HCT116 (cell line): Measurements from ENCODE around the gene SLC25A39. TPM values are rescaled to one million over a fixed set of nuclear protein-coding genes. Genes with fewer than 3 reads are reported as not detected.

Experiments used
- ATAC-seq: fragments of 200-7000 bp; cut with Tn5 transposase; 2 replicates; pipeline ENCODE4 v1.9.1; 2020; ENCODE audit warnings: mild to moderate bottlenecking, moderate library complexity
- BruUV-seq: library from RNA; stranded (reverse); fragments of 400-500 nt; replicated peaks from 2 replicates; lab custom pipeline; 2021; lab: Mats Ljungman, UMichigan
- CTCF ChIA-PET: fragments of 300-600 bp; sonication (Branson Sonifier 250); formaldehyde crosslinking; loops from one replicate; lab custom pipeline; 2021; ENCODE audit warnings: antibody characterized with exemption; lab: Charles Lee
- POLR2A ChIA-PET: fragments of 300-600, 350-600 bp; sonication (Branson Sonifier 250); formaldehyde crosslinking; loops from one replicate; lab custom pipeline; 2021; ENCODE audit warnings: antibody characterized with exemption; lab: Charles Lee
- RAD21 ChIA-PET, 2 experiments: fragments of 300-600 bp; sonication (Branson Sonifier 250); formaldehyde crosslinking; loops; one replicate each; lab custom pipeline; 2023; ENCODE audit warnings: low total read pairs in 2 of 2; ENCODE audit not compliant: uncharacterized antibody in 2 of 2, unreplicated experiment in 2 of 2, low non-redundant PET in 1 of 2; lab: Charles Lee
- DNase-seq: peaks from one replicate; pipeline ENCODE4 v3.0.0-alpha.2; 2010; ENCODE audit warnings: low read depth, low spot score
- H2AFZ ChIP-seq: fragments of 200-600 bp; shearing (Covaris generic), sonication (generic); 2 replicates; pipeline ENCODE4 v1.6.1; 2017; ENCODE audit warnings: low read depth, mixed run types, mixed read lengths, antibody characterized with exemption, low read length; ENCODE audit not compliant: poor library complexity, severe bottlenecking
- H3K27ac ChIP-seq: 2 replicates; pipeline ENCODE4 v1.5.1; 2012; ENCODE audit warnings: low read depth, low read length
- H3K27me3 ChIP-seq: fragments of 200-600 bp; sonication (generic); 2 replicates; pipeline ENCODE4 v1.6.1; 2016; ENCODE audit warnings: mixed run types, low read length, mixed read lengths; ENCODE audit not compliant: insufficient read depth
- H3K36me3 ChIP-seq, 2 experiments: fragments of 200-500 bp in 1 of 2; fragments of 200-600 bp in 1 of 2; sonication (Bioruptor generic) in 1 of 2; sonication (generic) in 1 of 2; 2 replicates each; pipeline versions ENCODE4 v1.5.1 to v1.6.1; 2014 to 2016; ENCODE audit warnings: low read length in 2 of 2, inconsistent platforms in 1 of 2, mixed read lengths in 1 of 2, mixed run types in 1 of 2; ENCODE audit not compliant: insufficient read depth in 2 of 2, control insufficient read depth in 1 of 2
- H3K4me1 ChIP-seq, 2 experiments: fragments of 200-600 bp in 1 of 2; sonication (generic) in 1 of 2; 2 replicates each; pipeline versions ENCODE4 v1.5.1 to v1.6.1; 2012 to 2017; ENCODE audit warnings: low read length in 2 of 2, inconsistent platforms in 1 of 2, mild to moderate bottlenecking in 1 of 2, mixed read lengths in 1 of 2, mixed run types in 1 of 2, moderate library complexity in 1 of 2; ENCODE audit not compliant: insufficient read depth in 2 of 2, control insufficient read depth in 1 of 2
- H3K4me2 ChIP-seq: fragments of 200-600 bp; sonication (generic); 2 replicates; pipeline ENCODE4 v1.6.1; 2017; ENCODE audit warnings: mixed run types, low read length, mixed read lengths
- H3K4me3 ChIP-seq, 2 experiments: fragments of 200-600 bp in 1 of 2; sonication (generic) in 1 of 2; replicated peaks in 1 of 2; 2 replicates each; pipeline ENCODE4 v1.5.1; 2011 to 2016; ENCODE audit warnings: low read length in 2 of 2, control low read depth in 1 of 2, low read depth in 1 of 2, mild to moderate bottlenecking in 1 of 2, mixed read lengths in 1 of 2, mixed run types in 1 of 2
- H3K79me2 ChIP-seq: fragments of 200-600 bp; sonication (generic); 2 replicates; pipeline ENCODE4 v1.6.1; 2017; ENCODE audit warnings: mild to moderate bottlenecking, mixed run types, low read length, moderate library complexity, mixed read lengths; ENCODE audit not compliant: insufficient read depth
- H3K9ac ChIP-seq: fragments of 200-600 bp; sonication (generic); 2 replicates; pipeline ENCODE4 v1.6.1; 2016; ENCODE audit warnings: low read length, mixed read lengths
- H3K9me2 ChIP-seq: fragments of 200-600 bp; sonication (generic), shearing (Covaris generic); 2 replicates; pipeline ENCODE4 v1.6.1; 2017; ENCODE audit warnings: mixed run types, mild to moderate bottlenecking, moderate library complexity; ENCODE audit not compliant: insufficient read depth
- H3K9me3 ChIP-seq, 2 experiments: fragments of 200-500 bp in 1 of 2; fragments of 200-600 bp in 1 of 2; sonication (Bioruptor generic) in 1 of 2; sonication (generic) in 1 of 2; 2 replicates each; pipeline ENCODE4 v1.6.1; 2014 to 2017; ENCODE audit warnings: low read length in 2 of 2, mixed read lengths in 2 of 2, inconsistent platforms in 1 of 2, low read depth in 1 of 2, mild to moderate bottlenecking in 1 of 2, mixed run types in 1 of 2, moderate library complexity in 1 of 2; ENCODE audit not compliant: control insufficient read depth in 1 of 2, insufficient read depth in 1 of 2
- H4K20me1 ChIP-seq: fragments of 200-600 bp; sonication (generic), shearing (Covaris generic); 2 replicates; pipeline ENCODE4 v1.6.1; 2017; ENCODE audit warnings: mixed run types, mild to moderate bottlenecking, moderate library complexity; ENCODE audit not compliant: insufficient read depth
- ATF3 ChIP-seq: IDR thresholded peaks from 2 replicates; pipeline ENCODE4 v1.6.1; 2012
- CEBPB ChIP-seq: IDR thresholded peaks from 2 replicates; pipeline ENCODE4 v1.6.1; 2012; ENCODE audit warnings: low read depth
- ELF1 ChIP-seq: IDR thresholded peaks from 2 replicates; pipeline ENCODE4 v1.6.1; 2012; ENCODE audit warnings: low read depth, borderline replicate concordance
- EZH2phosphoT487 ChIP-seq: fragments of 200-600 bp; IDR thresholded peaks from 2 replicates; pipeline ENCODE4 v1.6.1; 2018; ENCODE audit warnings: antibody characterized with exemption, borderline replicate concordance
- JUND ChIP-seq: IDR thresholded peaks from 2 replicates; pipeline ENCODE4 v1.6.1; 2012
- POLR2A ChIP-seq: IDR thresholded peaks from 2 replicates; pipeline ENCODE4 v1.7.0; 2011; ENCODE audit warnings: borderline replicate concordance; ENCODE audit not compliant: insufficient read depth, insufficient read length; ENCODE audit errors: extremely low read depth
- POLR2AphosphoS5 ChIP-seq: IDR thresholded peaks from 2 replicates; pipeline ENCODE4 v1.6.1; 2011; ENCODE audit warnings: mild to moderate bottlenecking, low read depth, low read length, moderate library complexity
- RAD21 ChIP-seq: IDR thresholded peaks from 2 replicates; pipeline ENCODE4 v1.6.1; 2012; ENCODE audit warnings: low read depth, mild to moderate bottlenecking
- TCF7L2 ChIP-seq: IDR thresholded peaks from 2 replicates; pipeline ENCODE4 v1.7.0; 2011; ENCODE audit warnings: borderline replicate concordance, inconsistent platforms; ENCODE audit not compliant: insufficient read depth, insufficient read length; ENCODE audit errors: extremely low read depth
- YY1 ChIP-seq: IDR thresholded peaks from 2 replicates; pipeline ENCODE4 v1.6.1; 2011; ENCODE audit warnings: low read length, low read depth, moderate library complexity, mild to moderate bottlenecking; ENCODE audit not compliant: insufficient replicate concordance; ENCODE audit errors: extremely low read depth
- ZFX ChIP-seq: fragments of 450-650 bp; IDR thresholded peaks from 2 replicates; pipeline ENCODE4 v1.6.1; 2017
- ZNF274 ChIP-seq: fragments of 200-500 bp; sonication (Bioruptor generic); IDR thresholded peaks from 2 replicates; pipeline ENCODE4 v1.6.1; 2014; ENCODE audit warnings: mild to moderate bottlenecking, low read depth, low read length, inconsistent platforms
- intact Hi-C: fragments of 100-400 bp; cut with micrococcal nuclease; formaldehyde crosslinking; loops from 2 replicates; pipeline ENCODE4 v1.10.0; 2022
- total RNA-seq: library from RNA; stranded (reverse); gene quantifications from one replicate; pipeline ENCODE4 v1.2.1, GENCODE V29; 2021; ENCODE audit not compliant: unreplicated experiment
- TF ChIP-seq, protein P1 (sequence below), 3 experiments: fragments of 200-600 bp in 1 of 3; sonication (generic) in 1 of 3; IDR thresholded peaks in 2 of 3; conservative IDR thresholded peaks in 1 of 3; 2 replicates each; pipeline ENCODE4 v1.5.1; 2012 to 2017; ENCODE audit warnings: low read depth in 2 of 3, low read length in 2 of 3, antibody characterized with exemption in 1 of 3, borderline replicate concordance in 1 of 3, control low read depth in 1 of 3, mild to moderate bottlenecking in 1 of 3, mixed read lengths in 1 of 3, mixed run types in 1 of 3, moderate library complexity in 1 of 3; ENCODE audit not compliant: insufficient read depth in 1 of 3
- TF ChIP-seq, protein P2 (sequence below): IDR thresholded peaks from 2 replicates; pipeline ENCODE4 v1.6.1; 2011; ENCODE audit warnings: mild to moderate bottlenecking, low read length, moderate library complexity; ENCODE audit not compliant: insufficient replicate concordance; ENCODE audit errors: extremely low read depth
- TF ChIP-seq, protein P3 (sequence below): IDR thresholded peaks from 2 replicates; pipeline ENCODE4 v1.6.1; 2012

SLC25A39 gene
- total RNA-seq, 1 experiment from 2014 or later, result 326 TPM

GRCh38 chr17:44344939-44345453 is 20.4 kb upstream of the SLC25A39 start, which contains the start of gene GRN (continued):
- TF ChIP-seq, protein P1, sequence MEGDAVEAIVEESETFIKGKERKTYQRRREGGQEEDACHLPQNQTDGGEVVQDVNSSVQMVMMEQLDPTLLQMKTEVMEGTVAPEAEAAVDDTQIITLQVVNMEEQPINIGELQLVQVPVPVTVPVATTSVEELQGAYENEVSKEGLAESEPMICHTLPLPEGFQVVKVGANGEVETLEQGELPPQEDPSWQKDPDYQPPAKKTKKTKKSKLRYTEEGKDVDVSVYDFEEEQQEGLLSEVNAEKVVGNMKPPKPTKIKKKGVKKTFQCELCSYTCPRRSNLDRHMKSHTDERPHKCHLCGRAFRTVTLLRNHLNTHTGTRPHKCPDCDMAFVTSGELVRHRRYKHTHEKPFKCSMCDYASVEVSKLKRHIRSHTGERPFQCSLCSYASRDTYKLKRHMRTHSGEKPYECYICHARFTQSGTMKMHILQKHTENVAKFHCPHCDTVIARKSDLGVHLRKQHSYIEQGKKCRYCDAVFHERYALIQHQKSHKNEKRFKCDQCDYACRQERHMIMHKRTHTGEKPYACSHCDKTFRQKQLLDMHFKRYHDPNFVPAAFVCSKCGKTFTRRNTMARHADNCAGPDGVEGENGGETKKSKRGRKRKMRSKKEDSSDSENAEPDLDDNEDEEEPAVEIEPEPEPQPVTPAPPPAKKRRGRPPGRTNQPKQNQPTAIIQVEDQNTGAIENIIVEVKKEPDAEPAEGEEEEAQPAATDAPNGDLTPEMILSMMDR (IDR thresholded peaks at IDR 0.05 in 2 of 3, conservative IDR thresholded peaks at IDR 0.05 in 1 of 3; ENCODE audit: borderline replicate concordance in 1 of 3, insufficient read depth in 1 of 3, low read depth in 2 of 3, low read length in 2 of 3), result no peak
- TF ChIP-seq, all 23 proteins: peak for 7

DNA sequence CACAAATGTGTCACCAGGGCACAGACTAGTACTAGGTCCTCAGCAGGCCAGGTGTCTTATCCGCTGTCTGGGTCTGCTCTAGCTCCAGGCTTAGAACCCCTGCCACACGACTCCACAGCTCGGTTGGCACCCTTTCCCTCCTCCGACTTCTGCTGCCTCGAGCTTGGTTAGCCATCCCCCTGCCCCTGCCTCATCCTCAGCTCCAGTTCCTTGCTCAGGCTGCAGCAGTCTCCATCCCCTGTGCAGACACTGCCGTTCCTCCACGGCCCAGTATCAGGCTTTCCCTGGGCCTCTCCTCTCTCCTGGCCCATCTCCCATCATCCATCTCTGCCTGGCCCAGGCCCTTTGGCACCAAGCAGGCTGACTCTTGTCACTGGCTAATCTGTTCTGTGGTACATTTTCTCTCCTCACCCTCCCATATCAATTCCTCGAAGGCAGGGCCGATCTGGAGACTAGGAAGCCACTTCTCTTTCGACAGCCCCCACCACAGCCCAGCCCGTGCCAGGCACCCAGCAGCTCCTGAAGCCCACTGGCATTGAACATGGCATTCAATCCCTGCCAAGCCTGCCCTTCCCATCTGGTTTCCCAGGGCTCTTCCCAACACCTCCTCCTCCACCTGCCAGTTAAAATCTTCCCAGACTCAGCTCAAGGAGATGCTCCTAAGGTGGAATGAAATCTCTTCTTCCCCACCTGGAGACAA is 19.0 kb upstream of the SLC25A39 start:
- Histone ChIP-seq H3K9me3 (no peaks in the 10 kb centered on the region), H3K9ac (no peak overlapping the region)
- TF ChIP-seq JUND (no peak), ZNF274 (no peak), POLR2AphosphoS5 (no peak), POLR2A (no peak), ZFX (no peak), TCF7L2 (no peak), ATF3 (no peak), EZH2phosphoT487 (no peak), CEBPB (no peak), YY1 (no peak), ELF1 (no peak), RAD21 (no peak)
- TF ChIP-seq, protein P1 (IDR thresholded peaks at IDR 0.05 in 2 of 3, conservative IDR thresholded peaks at IDR 0.05 in 1 of 3; ENCODE audit: borderline replicate concordance in 1 of 3, insufficient read depth in 1 of 3, low read depth in 2 of 3, low read length in 2 of 3), result no peak
- TF ChIP-seq, protein P2, sequence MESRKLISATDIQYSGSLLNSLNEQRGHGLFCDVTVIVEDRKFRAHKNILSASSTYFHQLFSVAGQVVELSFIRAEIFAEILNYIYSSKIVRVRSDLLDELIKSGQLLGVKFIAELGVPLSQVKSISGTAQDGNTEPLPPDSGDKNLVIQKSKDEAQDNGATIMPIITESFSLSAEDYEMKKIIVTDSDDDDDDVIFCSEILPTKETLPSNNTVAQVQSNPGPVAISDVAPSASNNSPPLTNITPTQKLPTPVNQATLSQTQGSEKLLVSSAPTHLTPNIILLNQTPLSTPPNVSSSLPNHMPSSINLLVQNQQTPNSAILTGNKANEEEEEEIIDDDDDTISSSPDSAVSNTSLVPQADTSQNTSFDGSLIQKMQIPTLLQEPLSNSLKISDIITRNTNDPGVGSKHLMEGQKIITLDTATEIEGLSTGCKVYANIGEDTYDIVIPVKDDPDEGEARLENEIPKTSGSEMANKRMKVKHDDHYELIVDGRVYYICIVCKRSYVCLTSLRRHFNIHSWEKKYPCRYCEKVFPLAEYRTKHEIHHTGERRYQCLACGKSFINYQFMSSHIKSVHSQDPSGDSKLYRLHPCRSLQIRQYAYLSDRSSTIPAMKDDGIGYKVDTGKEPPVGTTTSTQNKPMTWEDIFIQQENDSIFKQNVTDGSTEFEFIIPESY, result no peak
- TF ChIP-seq, protein P3, sequence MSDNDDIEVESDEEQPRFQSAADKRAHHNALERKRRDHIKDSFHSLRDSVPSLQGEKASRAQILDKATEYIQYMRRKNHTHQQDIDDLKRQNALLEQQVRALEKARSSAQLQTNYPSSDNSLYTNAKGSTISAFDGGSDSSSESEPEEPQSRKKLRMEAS, result no peak
- TF ChIP-seq, all 23 proteins: peak for 0
- Histone ChIP-seq H3K4me1 (peaks cover 4 to 20% of the 10 kb centered on the region in 2 experiments; a peak in 3 of 4 replicates), H2AFZ (no peak overlapping the region), H3K4me2 (no peak overlapping the region), H3K9me2 (no peaks in the 10 kb centered on the region), H3K27ac (no peak overlapping the region), H3K79me2 (no peaks in the 10 kb centered on the region), H3K36me3 (no peaks in the 10 kb centered on the region), H4K20me1 (no peaks in the 10 kb centered on the region), H3K27me3 (no peaks in the 10 kb centered on the region), H3K4me3 (no peak overlapping the region)
- ChIA-PET POLR2A (no interaction called here), CTCF (interaction anchor here (3.3 kb wide), 1 partner anchor 134 kb away, joined by 19 read pairs; no protein-coding TSS in a partner anchor), RAD21 (no interaction called here)
- no TSS peak for BruUV-seq
- intact Hi-C loops, result no loop called here
- ATAC-seq (no peak), DNase-seq (no peak)
